Endothelial cell (in vitro differentiated cells): ENCODE results near the gene CDHR2. TPM values are rescaled to one million over a fixed set of nuclear protein-coding genes. Genes with fewer than 3 reads are reported as not detected.

Source experiments
- DNase-seq: peaks from one replicate; pipeline ENCODE4 v3.0.0; 2021; ENCODE audit warnings: low spot score
- H3K27ac Mint-ChIP-seq: one replicate; pipeline ENCODE4 v1.8.0; 2021; ENCODE audit warnings: mixed read lengths, inconsistent platforms; ENCODE audit not compliant: unreplicated experiment
- H3K27me3 Mint-ChIP-seq: one replicate; pipeline ENCODE4 v1.8.0; 2021; ENCODE audit warnings: mild to moderate bottlenecking, moderate library complexity, mixed read lengths, inconsistent platforms; ENCODE audit not compliant: unreplicated experiment
- H3K36me3 Mint-ChIP-seq: one replicate; pipeline ENCODE4 v1.8.0; 2021; ENCODE audit warnings: mild to moderate bottlenecking, low read depth, mixed read lengths, inconsistent platforms; ENCODE audit not compliant: unreplicated experiment
- H3K4me1 Mint-ChIP-seq: one replicate; pipeline ENCODE4 v1.8.0; 2021; ENCODE audit warnings: mild to moderate bottlenecking, mixed read lengths, inconsistent platforms; ENCODE audit not compliant: unreplicated experiment
- H3K4me3 Mint-ChIP-seq: one replicate; pipeline ENCODE4 v1.8.0; 2021; ENCODE audit warnings: mild to moderate bottlenecking, mixed read lengths, inconsistent platforms; ENCODE audit not compliant: unreplicated experiment
- H3K9me3 Mint-ChIP-seq: one replicate; pipeline ENCODE4 v1.8.0; 2021; ENCODE audit warnings: mixed read lengths, inconsistent platforms; ENCODE audit not compliant: unreplicated experiment
- total RNA-seq: library from RNA; stranded (reverse); fragmentation: NEBNext Ultra II Directional; extraction: Animal tissue kit (Norgen Biotek cat#: 25700); gene quantifications from one replicate; pipeline ENCODE4 v1.2.1, GENCODE V29; 2021; ENCODE audit not compliant: unreplicated experiment
- TF ChIP-seq, protein P1 (sequence below): fragments of 200-600 bp; sonication (generic); IDR thresholded peaks from one replicate; pipeline ENCODE4 v1.5.0; 2021; ENCODE audit warnings: antibody characterized with exemption; ENCODE audit not compliant: unreplicated experiment

The CDHR2 gene
- total RNA-seq, 1 donor from 2014 or later = 0.85 TPM

DNA sequence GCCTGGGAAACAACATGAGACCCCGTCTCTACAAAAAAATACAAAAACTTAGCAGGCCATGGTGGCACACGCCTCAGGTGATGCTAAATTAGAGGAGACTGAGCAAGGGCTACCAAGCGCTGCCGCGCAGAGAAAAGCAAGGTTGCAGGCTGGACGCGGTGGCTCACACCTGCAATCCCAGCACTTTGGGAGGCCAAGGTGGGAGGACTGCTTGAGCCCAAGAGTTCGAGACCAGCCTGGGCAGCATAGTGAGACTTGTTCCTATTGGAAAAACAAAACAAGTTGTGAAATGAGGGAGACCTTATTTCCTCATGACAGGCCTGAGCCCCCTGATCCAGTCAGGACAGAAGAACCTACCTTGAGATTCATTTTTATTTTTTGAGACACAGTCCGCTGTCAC lies 23.5 kb upstream of the CDHR2 start:
- Mint-ChIP-seq H3K27ac (no peak overlapping the region), H3K4me3 (no peak overlapping the region), H3K9me3 (no peaks in the 10 kb centered on the region), H3K27me3 (peaks cover 4% of the 10 kb centered on the region), H3K36me3 (no peaks in the 10 kb centered on the region), H3K4me1 (peaks cover 4% of the 10 kb centered on the region)
- TF ChIP-seq, protein P1, sequence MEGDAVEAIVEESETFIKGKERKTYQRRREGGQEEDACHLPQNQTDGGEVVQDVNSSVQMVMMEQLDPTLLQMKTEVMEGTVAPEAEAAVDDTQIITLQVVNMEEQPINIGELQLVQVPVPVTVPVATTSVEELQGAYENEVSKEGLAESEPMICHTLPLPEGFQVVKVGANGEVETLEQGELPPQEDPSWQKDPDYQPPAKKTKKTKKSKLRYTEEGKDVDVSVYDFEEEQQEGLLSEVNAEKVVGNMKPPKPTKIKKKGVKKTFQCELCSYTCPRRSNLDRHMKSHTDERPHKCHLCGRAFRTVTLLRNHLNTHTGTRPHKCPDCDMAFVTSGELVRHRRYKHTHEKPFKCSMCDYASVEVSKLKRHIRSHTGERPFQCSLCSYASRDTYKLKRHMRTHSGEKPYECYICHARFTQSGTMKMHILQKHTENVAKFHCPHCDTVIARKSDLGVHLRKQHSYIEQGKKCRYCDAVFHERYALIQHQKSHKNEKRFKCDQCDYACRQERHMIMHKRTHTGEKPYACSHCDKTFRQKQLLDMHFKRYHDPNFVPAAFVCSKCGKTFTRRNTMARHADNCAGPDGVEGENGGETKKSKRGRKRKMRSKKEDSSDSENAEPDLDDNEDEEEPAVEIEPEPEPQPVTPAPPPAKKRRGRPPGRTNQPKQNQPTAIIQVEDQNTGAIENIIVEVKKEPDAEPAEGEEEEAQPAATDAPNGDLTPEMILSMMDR = no peak
- DNase-seq = no peak

DNA sequence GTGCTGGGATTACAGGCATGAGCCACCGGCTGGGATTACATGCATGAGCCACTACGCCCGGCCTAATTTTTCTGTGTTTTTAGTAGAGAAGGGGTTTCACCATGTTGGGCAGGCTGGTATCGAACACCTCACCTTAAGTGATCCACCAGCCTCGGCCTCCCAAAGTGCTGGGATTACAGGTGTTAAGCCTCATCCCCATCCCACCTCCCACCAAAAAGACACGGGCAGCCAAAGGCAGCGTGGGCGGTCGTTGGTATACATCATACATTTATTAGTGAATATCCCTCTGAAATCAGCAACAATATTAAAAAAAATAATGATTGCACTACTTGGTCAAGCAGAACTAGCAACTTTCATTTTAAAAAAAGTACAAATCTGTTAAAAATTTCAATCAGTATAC lies 22.7 kb upstream of the CDHR2 start:
- Mint-ChIP-seq H3K4me1 (peaks cover 10% of the 10 kb centered on the region), H3K27ac (no peak overlapping the region)

DNA sequence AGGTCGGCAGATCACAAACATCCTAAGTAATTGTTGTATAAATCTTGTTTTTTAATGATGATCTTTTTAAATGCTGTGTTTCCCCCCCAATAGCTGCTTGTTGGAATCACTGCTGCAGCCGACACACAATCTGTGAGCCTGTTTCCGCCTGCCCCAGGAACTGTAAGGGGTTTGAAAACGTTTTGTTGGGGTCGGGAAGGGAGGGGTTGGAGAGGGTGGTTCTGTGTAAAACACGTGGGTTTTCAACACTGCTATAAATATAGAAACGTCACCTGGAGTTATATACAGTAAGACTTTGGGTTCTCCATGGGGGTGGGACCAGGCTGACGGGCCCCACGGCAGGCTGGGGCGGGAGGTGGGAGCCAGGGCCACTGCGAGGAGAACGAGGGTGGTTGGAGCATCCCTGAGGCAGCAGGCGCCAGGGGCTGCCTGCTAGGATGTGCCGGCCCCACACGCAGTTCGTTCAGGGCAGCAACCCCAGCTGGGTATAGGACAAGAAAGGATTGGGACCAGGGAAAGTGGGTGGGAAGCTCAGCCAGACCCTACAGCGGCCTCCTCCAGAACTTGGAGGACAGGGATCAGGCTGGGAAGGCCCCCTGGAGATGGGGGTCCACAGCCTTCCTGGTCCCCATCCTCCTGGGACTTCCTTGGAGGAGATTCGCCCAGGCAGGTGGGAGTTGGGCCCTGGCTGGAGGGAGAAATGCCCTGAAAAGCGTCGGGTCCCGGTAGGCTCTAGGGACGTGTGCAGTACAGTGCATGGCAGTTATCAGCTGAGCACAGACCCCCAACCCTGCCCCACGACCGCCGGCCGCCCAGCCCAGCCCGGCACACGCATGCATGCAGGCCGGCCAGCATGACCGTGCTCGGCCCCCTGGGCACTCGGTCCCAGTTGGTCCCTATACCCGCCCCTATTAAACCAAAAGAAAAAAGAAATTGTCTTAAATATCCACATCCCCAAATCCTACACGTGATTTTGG lies 21.6 kb upstream of the CDHR2 start:
- TF ChIP-seq, protein P1 = no peak
- H3K4me1 Mint-ChIP-seq = peaks cover 10% of the 10 kb centered on the region
- H3K36me3 Mint-ChIP-seq = no peaks in the 10 kb centered on the region
- H3K27ac Mint-ChIP-seq = no peak overlapping the region
- H3K9me3 Mint-ChIP-seq = no peaks in the 10 kb centered on the region
- H3K27me3 Mint-ChIP-seq = peaks cover 2% of the 10 kb centered on the region
- DNase-seq = no peak
- no peak overlapping the region for H3K4me3 Mint-ChIP-seq

More for the DNA sequence above, 22.7 kb upstream of the CDHR2 start:
- Mint-ChIP-seq H3K9me3 (no peaks in the 10 kb centered on the region), H3K36me3 (no peaks in the 10 kb centered on the region), H3K27me3 (peaks cover 4% of the 10 kb centered on the region), H3K4me3 (no peak overlapping the region)
- no peak for DNase-seq
- TF ChIP-seq, protein P1 = no peak

DNA sequence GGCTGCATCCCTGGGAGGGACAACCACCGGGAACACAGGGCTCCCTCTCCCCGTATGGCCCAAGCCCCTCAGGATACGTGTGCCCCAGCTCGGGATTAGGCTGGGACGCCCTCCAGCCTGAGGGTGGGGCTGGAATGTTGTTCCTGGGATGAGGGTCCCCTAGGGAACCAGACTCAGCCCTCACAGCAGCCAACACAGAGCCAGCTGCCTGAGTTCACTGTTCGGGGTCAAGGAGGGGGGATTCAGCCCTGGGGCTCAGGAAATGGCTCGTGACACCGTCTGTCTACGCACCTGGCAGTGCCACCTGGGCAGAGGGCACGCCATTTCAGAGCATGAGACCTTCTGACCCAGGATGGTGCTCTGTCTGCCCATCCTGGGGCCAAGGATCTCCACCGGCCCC lies 20.8 kb upstream of the CDHR2 start:
- Mint-ChIP-seq H3K4me1 (peaks cover 13% of the 10 kb centered on the region), H3K36me3 (no peaks in the 10 kb centered on the region), H3K9me3 (no peaks in the 10 kb centered on the region), H3K4me3 (no peak overlapping the region), H3K27me3 (peaks cover 2% of the 10 kb centered on the region), H3K27ac (no peak overlapping the region)
- DNase-seq = no peak
- TF ChIP-seq, protein P1 = no peak

DNA sequence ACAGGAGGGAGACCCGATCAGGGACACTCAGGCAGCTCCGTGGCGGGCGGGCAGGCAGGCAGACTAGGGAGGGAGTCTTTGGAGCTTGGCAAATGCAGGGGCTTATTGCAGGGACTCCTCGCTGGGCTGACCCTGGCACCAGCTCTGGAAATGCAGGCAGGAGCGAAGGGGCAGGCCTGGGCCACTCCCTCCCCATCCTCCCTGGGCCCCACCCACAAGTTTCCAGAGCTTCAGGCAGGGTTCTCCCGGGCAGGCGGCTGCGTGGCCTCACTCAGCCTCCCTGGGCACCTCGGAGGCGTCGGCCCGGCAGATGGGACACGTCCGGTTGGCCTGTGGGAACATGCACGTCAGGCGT lies 20.4 kb upstream of the CDHR2 start:
- Mint-ChIP-seq H3K4me3 (no peak overlapping the region), H3K4me1 (peaks cover 17% of the 10 kb centered on the region), H3K27ac (no peak overlapping the region), H3K9me3 (no peaks in the 10 kb centered on the region), H3K27me3 (peaks cover 2% of the 10 kb centered on the region), H3K36me3 (no peaks in the 10 kb centered on the region)
- TF ChIP-seq, protein P1 = no peak
- no peak for DNase-seq
